ENCODE results near the gene SLC39A6.
"Not testable (repeated sequence)": the region's sequence is repeated elsewhere in the genome, so short reads cannot be mapped to it uniquely, and the experiment has no call there.

Gene SLC39A6

GRCh38 chr18:36129300-36130038 is at the start of gene SLC39A6, which contains the start of gene ELP2:
Gene SLC39A6, minus strand, starts transcription at chr18:36129340. Its CDS starts 2,333 bp downstream, at chr18:36127007.
Gene ELP2, plus strand, starts transcription at chr18:36129899. Its CDS starts 35 bp downstream, at chr18:36129934.
- peak; percentile 77 for DNase-seq

- no peak for DNase-seq
These were observed 48.8 kb upstream of the SLC39A6 start for GRCh38 chr18:36177913-36178312.

GRCh38 chr18:36176711-36177110 is 47.6 kb upstream of the SLC39A6 start:
- no peak for DNase-seq

GRCh38 chr18:36176177-36176584 is 47.0 kb upstream of the SLC39A6 start:
- DNase-seq, result no peak

GRCh38 chr18:36175481-36175880 is 46.3 kb upstream of the SLC39A6 start:
- DNase-seq, result no peak

GRCh38 chr18:36169938-36170337 is 40.8 kb upstream of the SLC39A6 start:
- DNase-seq, result no peak

GRCh38 chr18:36168296-36168695 is 39.2 kb upstream of the SLC39A6 start:
- not testable (repeated sequence) for DNase-seq

GRCh38 chr18:36167692-36168218 is 38.6 kb upstream of the SLC39A6 start:
- DNase-seq, result no peak

- no peak for DNase-seq
These were observed 33.8 kb upstream of the SLC39A6 start for GRCh38 chr18:36162981-36163380.

- no peak for DNase-seq
These were observed 31.8 kb upstream of the SLC39A6 start for GRCh38 chr18:36160959-36161371.

GRCh38 chr18:36158266-36158867 is 29.2 kb upstream of the SLC39A6 start:
- no peak for DNase-seq

GRCh38 chr18:36157441-36157840 is 28.3 kb upstream of the SLC39A6 start:
- no peak for DNase-seq

GRCh38 chr18:36155851-36156757 is 27.0 kb upstream of the SLC39A6 start:
- no peak for DNase-seq

GRCh38 chr18:36153771-36154170 is 24.6 kb upstream of the SLC39A6 start:
- no peak for DNase-seq

- DNase-seq, result no peak
These were observed 24.1 kb upstream of the SLC39A6 start for GRCh38 chr18:36153203-36153602.

- DNase-seq, result no peak
These were observed 23.6 kb upstream of the SLC39A6 start for GRCh38 chr18:36152781-36153180.

- DNase-seq, result no peak
These were observed 20.6 kb upstream of the SLC39A6 start for GRCh38 chr18:36149514-36150289.

- no peak for DNase-seq
These were observed 14.3 kb upstream of the SLC39A6 start for GRCh38 chr18:36143391-36143790.

GRCh38 chr18:36142751-36143150 is 13.6 kb upstream of the SLC39A6 start:
- DNase-seq, result no peak

- no peak for DNase-seq
These were observed 12.4 kb upstream of the SLC39A6 start for GRCh38 chr18:36141576-36141975.

GRCh38 chr18:36139245-36139644 is 10.1 kb upstream of the SLC39A6 start:
- DNase-seq, result no peak

GRCh38 chr18:36135264-36135663 is 6.1 kb upstream of the SLC39A6 start:
- DNase-seq, result no peak
